CD14-positive monocyte (primary cell): ENCODE data around the gene SNRPD3. TPM values are rescaled to one million over a fixed set of nuclear protein-coding genes. Genes with fewer than 3 reads are reported as not detected.
A peak's percentile ranks its signal among the peaks of the same experiment; 100 is the strongest.

Experiments used
- DNase-seq, 3 donors: peaks; one replicate each; pipeline ENCODE4 v3.0.0-alpha.2; 2011 to 2022
- H2AFZ ChIP-seq: 2 replicates; pipeline ENCODE4 v1.6.0; 2012; ENCODE audit warnings: mild to moderate bottlenecking, low read depth, low read length, inconsistent platforms; ENCODE audit not compliant: insufficient read depth, poor library complexity, severe bottlenecking
- H3K27ac ChIP-seq, 2 donors: 1 replicate in 1 of 2; 2 replicates in 1 of 2; pipeline ENCODE4 v1.5.1; 2012 to 2013; ENCODE audit warnings: low read length in 2 of 2, control low read depth in 1 of 2, inconsistent platforms in 1 of 2, low read depth in 1 of 2, mild to moderate bottlenecking in 1 of 2
- H3K27me3 ChIP-seq, 2 donors: one replicate each; pipeline versions ENCODE4 v1.6.0 to v1.6.1; 2011 to 2013; ENCODE audit warnings: low read length in 2 of 2; ENCODE audit not compliant: control insufficient read depth in 2 of 2, insufficient read depth in 2 of 2
- H3K36me3 ChIP-seq, 2 donors: replicated peaks in 1 of 2; 1 replicate in 1 of 2; 2 replicates in 1 of 2; pipeline versions ENCODE4 v1.5.1 to v1.6.1; 2012 to 2013; ENCODE audit warnings: low read length in 2 of 2, control low read depth in 1 of 2, inconsistent platforms in 1 of 2, mild to moderate bottlenecking in 1 of 2; ENCODE audit not compliant: insufficient read depth in 2 of 2, control insufficient read depth in 1 of 2
- H3K4me1 ChIP-seq, 2 donors: 1 replicate in 1 of 2; 2 replicates in 1 of 2; pipeline versions ENCODE4 v1.5.1 to v1.6.1; 2012 to 2013; ENCODE audit warnings: low read length in 2 of 2, control low read depth in 1 of 2, inconsistent platforms in 1 of 2, mild to moderate bottlenecking in 1 of 2, moderate library complexity in 1 of 2; ENCODE audit not compliant: insufficient read depth in 2 of 2, control insufficient read depth in 1 of 2
- H3K4me2 ChIP-seq: replicated peaks from 2 replicates; pipeline ENCODE3; 2012; ENCODE audit warnings: low read length, moderate library complexity, mild to moderate bottlenecking; ENCODE audit not compliant: poor library complexity, severe bottlenecking; ENCODE audit errors: extremely low read depth
- H3K4me3 ChIP-seq, 3 experiments: fragments of 200-600 bp in 1 of 3; sonication (generic) in 1 of 3; replicated peaks in 1 of 3; 1 replicate in 2 of 3; 2 replicates in 1 of 3; pipeline ENCODE4 v1.5.1; 2011 to 2013; ENCODE audit warnings: low read length in 3 of 3, mild to moderate bottlenecking in 3 of 3, control low read depth in 2 of 3, low read depth in 2 of 3, inconsistent platforms in 1 of 3, moderate library complexity in 1 of 3
- H3K79me2 ChIP-seq: 2 replicates; pipeline ENCODE4 v1.6.0; 2012; ENCODE audit warnings: mild to moderate bottlenecking, control low read depth, inconsistent platforms, low read length, moderate library complexity; ENCODE audit not compliant: insufficient read depth
- H3K9ac ChIP-seq: 2 replicates; pipeline ENCODE4 v1.6.0; 2017; ENCODE audit warnings: low read length, mild to moderate bottlenecking; ENCODE audit not compliant: insufficient read depth, poor library complexity, severe bottlenecking
- H3K9me3 ChIP-seq, 2 donors: replicated peaks in 1 of 2; 1 replicate in 1 of 2; 2 replicates in 1 of 2; pipeline versions ENCODE4 v1.5.1 to v1.6.1; 2012 to 2013; ENCODE audit warnings: low read length in 2 of 2, control low read depth in 1 of 2; ENCODE audit not compliant: control insufficient read depth in 1 of 2, insufficient read depth in 1 of 2
- H4K20me1 ChIP-seq: 2 replicates; pipeline ENCODE4 v1.6.0; 2012; ENCODE audit warnings: mild to moderate bottlenecking, low read length, control low read depth, moderate library complexity; ENCODE audit not compliant: insufficient read depth
- H3K27ac Mint-ChIP-seq, 7 donors: one replicate each; pipeline ENCODE4 v1.8.0; 2020; ENCODE audit warnings: mild to moderate bottlenecking in 7 of 7, mixed read lengths in 7 of 7, moderate library complexity in 6 of 7, inconsistent platforms in 2 of 7
- H3K27me3 Mint-ChIP-seq, 3 donors: one replicate each; pipeline ENCODE4 v1.8.0; 2021 to 2022; ENCODE audit warnings: low read depth in 3 of 3, mild to moderate bottlenecking in 3 of 3, mixed read lengths in 3 of 3, moderate library complexity in 3 of 3, inconsistent platforms in 1 of 3
- H3K36me3 Mint-ChIP-seq, 2 donors: one replicate each; pipeline ENCODE4 v1.8.0; 2020; ENCODE audit warnings: mixed read lengths in 2 of 2, inconsistent platforms in 1 of 2, mild to moderate bottlenecking in 1 of 2
- H3K4me1 Mint-ChIP-seq: one replicate; pipeline ENCODE4 v1.8.0; 2020; ENCODE audit warnings: mild to moderate bottlenecking, mixed read lengths
- H3K4me3 Mint-ChIP-seq, 2 donors: one replicate each; pipeline ENCODE4 v1.8.0; 2020; ENCODE audit warnings: mild to moderate bottlenecking in 2 of 2, mixed read lengths in 2 of 2, moderate library complexity in 1 of 2
- H3K9me3 Mint-ChIP-seq, 7 donors: one replicate each; pipeline ENCODE4 v1.8.0; 2020 to 2022; ENCODE audit warnings: mixed read lengths in 7 of 7, mild to moderate bottlenecking in 6 of 7, moderate library complexity in 6 of 7, inconsistent platforms in 2 of 7
- WGBS: methylation state at CpG from one replicate; pipeline ENCODE4 v1.1.5; 2013; ENCODE audit warnings: missing lambda C conversion rate; ENCODE audit not compliant: insufficient coverage; 5-methylcytosine and 5-hydroxymethylcytosine counted together
- intact Hi-C, 2 donors: fragments of 100-400 bp; cut with micrococcal nuclease; formaldehyde crosslinking; loops; one replicate each; pipeline versions ENCODE4 v1.15.0 to v1.15.1; 2023
- polyA plus RNA-seq, 3 donors: library from polyadenylated mRNA; depleted of rRNA in 1 of 3; unstranded in 2 of 3; stranded (reverse) in 1 of 3; fragments of 300-500 nt in 2 of 3; fragments of >200 nt in 1 of 3; fragmentation: Illumina TruSeq in 2 of 3; gene quantifications; 1 replicate in 2 of 3; 2 replicates in 1 of 3; pipeline ENCODE4 v1.2.3, GENCODE V29; 2012 to 2021
- TF ChIP-seq, protein P1 (sequence below): fragments of 200-600 bp; IDR thresholded peaks from one replicate; pipeline ENCODE4 v1.8.0; 2022; ENCODE audit warnings: antibody characterized with exemption, mild to moderate bottlenecking

SNRPD3 gene
- polyA plus RNA-seq, 3 donors = 71.8 to 115 (median 80.9) TPM

DNA sequence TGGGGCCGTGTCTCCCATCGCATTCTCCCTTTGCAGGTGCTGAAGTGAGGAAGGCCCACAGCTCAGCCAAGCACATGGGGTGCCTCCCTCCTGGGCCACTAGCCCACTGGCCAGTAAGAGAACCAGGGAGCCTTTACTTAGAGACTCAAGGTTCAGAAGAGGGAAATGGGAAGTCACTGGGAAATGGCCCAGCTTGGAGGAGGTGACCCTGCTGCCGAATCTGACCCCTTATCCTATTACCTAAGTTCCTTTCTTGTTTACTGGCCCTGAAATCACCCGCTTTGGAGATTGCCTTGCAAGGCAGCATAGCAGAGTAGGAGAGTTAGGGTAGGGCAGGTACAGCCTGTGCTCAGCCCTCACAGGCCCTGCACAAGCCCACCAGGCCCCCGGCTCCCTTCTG lies 36.3 kb upstream of the SNRPD3 start:
- H3K9ac ChIP-seq = no peak overlapping the region
- H3K27me3 ChIP-seq = no peaks in the 10 kb centered on the region
- no peak overlapping the region for H3K4me2 ChIP-seq
- H3K4me1 ChIP-seq = peaks cover 53 to 58% of the 10 kb centered on the region in 2 donors
- H3K27me3 Mint-ChIP-seq = peaks cover 0 to 4% (median 3%) of the 10 kb centered on the region in 3 donors
- no peaks in the 10 kb centered on the region for H3K79me2 ChIP-seq
- H3K36me3 Mint-ChIP-seq = peaks cover 0 to 2% of the 10 kb centered on the region in 2 donors
- peaks cover 0 to 3% (median 0%) of the 10 kb centered on the region in 7 donors for H3K9me3 Mint-ChIP-seq
- H3K9me3 ChIP-seq = no peaks in the 10 kb centered on the region
- 44% methylated on average over 3 of the region's 5 CpGs for WGBS
- DNase-seq = peak in 2 of 3 donors; percentile 25 to 58
- H3K27ac ChIP-seq = no peak overlapping the region
- peaks cover 66% of the 10 kb centered on the region for H3K4me1 Mint-ChIP-seq
- H3K27ac Mint-ChIP-seq = peak overlapping the region in 2 of 7 donors; percentile 41 to 77
- intact Hi-C loops = no loop called here
- H2AFZ ChIP-seq = no peak overlapping the region
- H3K4me3 ChIP-seq = no peak overlapping the region
- TF ChIP-seq, protein P1, sequence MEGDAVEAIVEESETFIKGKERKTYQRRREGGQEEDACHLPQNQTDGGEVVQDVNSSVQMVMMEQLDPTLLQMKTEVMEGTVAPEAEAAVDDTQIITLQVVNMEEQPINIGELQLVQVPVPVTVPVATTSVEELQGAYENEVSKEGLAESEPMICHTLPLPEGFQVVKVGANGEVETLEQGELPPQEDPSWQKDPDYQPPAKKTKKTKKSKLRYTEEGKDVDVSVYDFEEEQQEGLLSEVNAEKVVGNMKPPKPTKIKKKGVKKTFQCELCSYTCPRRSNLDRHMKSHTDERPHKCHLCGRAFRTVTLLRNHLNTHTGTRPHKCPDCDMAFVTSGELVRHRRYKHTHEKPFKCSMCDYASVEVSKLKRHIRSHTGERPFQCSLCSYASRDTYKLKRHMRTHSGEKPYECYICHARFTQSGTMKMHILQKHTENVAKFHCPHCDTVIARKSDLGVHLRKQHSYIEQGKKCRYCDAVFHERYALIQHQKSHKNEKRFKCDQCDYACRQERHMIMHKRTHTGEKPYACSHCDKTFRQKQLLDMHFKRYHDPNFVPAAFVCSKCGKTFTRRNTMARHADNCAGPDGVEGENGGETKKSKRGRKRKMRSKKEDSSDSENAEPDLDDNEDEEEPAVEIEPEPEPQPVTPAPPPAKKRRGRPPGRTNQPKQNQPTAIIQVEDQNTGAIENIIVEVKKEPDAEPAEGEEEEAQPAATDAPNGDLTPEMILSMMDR = no peak
- no peaks in the 10 kb centered on the region for H3K36me3 ChIP-seq
- no peak overlapping the region for H3K4me3 Mint-ChIP-seq
- H4K20me1 ChIP-seq = no peaks in the 10 kb centered on the region

DNA sequence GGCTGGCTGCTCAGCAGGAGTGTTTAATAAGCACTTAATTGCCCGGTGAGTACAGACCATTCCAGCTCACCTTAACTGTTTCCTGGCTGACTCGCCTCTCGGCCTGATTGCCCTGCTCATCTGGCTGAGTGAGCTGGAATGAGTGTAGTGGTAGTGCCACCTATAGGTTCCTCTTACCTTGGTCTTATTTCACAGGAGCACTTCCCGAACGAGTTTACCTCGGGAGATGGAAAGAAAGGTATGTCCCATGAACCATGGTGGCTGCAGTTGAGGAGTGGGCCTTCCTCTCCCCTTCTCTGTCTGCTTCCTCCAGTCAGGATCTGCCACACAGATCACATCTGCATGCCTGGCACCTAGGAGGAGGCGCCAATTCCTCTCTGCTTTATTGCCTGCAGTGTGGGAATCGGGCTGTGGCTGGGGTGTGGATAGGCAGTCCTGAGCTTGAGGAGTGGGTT lies 34.0 kb upstream of the SNRPD3 start:
- no peaks in the 10 kb centered on the region for H3K36me3 ChIP-seq
- no peak overlapping the region for H3K4me3 ChIP-seq
- peak overlapping the region; percentile 35 for H3K4me2 ChIP-seq
- peaks cover 0 to 2% of the 10 kb centered on the region in 2 donors for H3K36me3 Mint-ChIP-seq
- DNase-seq = peak; percentile 47 to 76 (median 66)
- intact Hi-C loops = loop anchor here in 1 of 2 donors (5.0 kb wide), 1 partner anchor 100 kb away; no protein-coding TSS in a partner anchor
- no peak overlapping the region for H2AFZ ChIP-seq
- no peaks in the 10 kb centered on the region for H3K79me2 ChIP-seq
- peaks cover 0 to 2% (median 0%) of the 10 kb centered on the region in 3 donors for H3K27me3 Mint-ChIP-seq
- no peak overlapping the region for H3K27ac ChIP-seq
- TF ChIP-seq, protein P1 = peak; percentile 72
- no peaks in the 10 kb centered on the region for H3K27me3 ChIP-seq
- H3K4me1 Mint-ChIP-seq = peaks cover 51% of the 10 kb centered on the region
- no peaks in the 10 kb centered on the region for H3K9me3 ChIP-seq
- H4K20me1 ChIP-seq = no peaks in the 10 kb centered on the region
- peak overlapping the region in 3 of 7 donors; percentile 50 to 66 (median 60) for H3K27ac Mint-ChIP-seq
- no peak overlapping the region for H3K9ac ChIP-seq
- peaks cover 0 to 1% (median 0%) of the 10 kb centered on the region in 7 donors for H3K9me3 Mint-ChIP-seq
- H3K4me1 ChIP-seq = peaks cover 34 to 42% of the 10 kb centered on the region in 2 donors
- peak overlapping the region in 1 of 2 donors; percentile 64 for H3K4me3 Mint-ChIP-seq
- no CpG with 5 or more reads among the region's 8 CpGs for WGBS
